B cell (primary cell): ENCODE results near the gene ZCCHC24.

Source experiments
- CTCF ChIP-seq: fragments of 200-600 bp; IDR thresholded peaks from one replicate; pipeline ENCODE4 v1.8.0; 2022; ENCODE audit warnings: antibody characterized with exemption, mild to moderate bottlenecking
- EZH2 ChIP-seq: IDR thresholded peaks from 2 replicates; pipeline ENCODE4 v1.6.1; 2012; ENCODE audit warnings: borderline replicate concordance, low read depth, mild to moderate bottlenecking, moderate library complexity, low read length; ENCODE audit not compliant: insufficient read depth, poor library complexity, severe bottlenecking

GRCh38 chr10:79492256-79492655 is 46.8 kb upstream of the ZCCHC24 start:
- TF ChIP-seq CTCF (no peak), EZH2 (no peak)
